ENCODE data around the gene TRPM5. TPM values are rescaled to one million over a fixed set of nuclear protein-coding genes. Genes with fewer than 3 reads are reported as not detected.

TRPM5 gene
- total RNA-seq, 2 donors from 2014 or later = 0.68 TPM; not detected in 1

DNA sequence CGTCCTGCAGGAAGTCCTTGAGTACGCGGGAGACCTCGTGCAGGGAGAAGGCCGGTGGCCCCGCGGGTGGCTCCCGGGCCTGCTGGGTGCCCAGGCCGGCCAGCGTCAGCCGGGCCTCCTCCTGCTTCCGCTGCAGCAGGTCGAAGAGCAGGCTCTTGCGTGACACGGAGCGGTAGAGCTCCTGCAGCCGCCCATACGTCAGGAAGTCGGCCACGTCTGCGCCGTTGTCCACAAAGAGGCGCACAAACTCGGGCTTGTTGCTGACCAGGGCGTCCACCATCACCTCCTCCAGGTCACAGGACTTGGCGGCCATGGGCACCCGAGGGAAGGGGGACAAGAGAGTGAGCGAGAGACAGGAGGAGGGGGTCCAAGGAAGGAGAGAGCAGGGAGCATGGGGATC lies 29.1 kb downstream of the TRPM5 start:
- DNase-seq (ENCODE audit: low spot score) = no peak
- intact Hi-C loops (cut with DNase I) = no loop called here
- H3K27ac ChIP-seq = no peak overlapping the region
- TF ChIP-seq, protein P1, sequence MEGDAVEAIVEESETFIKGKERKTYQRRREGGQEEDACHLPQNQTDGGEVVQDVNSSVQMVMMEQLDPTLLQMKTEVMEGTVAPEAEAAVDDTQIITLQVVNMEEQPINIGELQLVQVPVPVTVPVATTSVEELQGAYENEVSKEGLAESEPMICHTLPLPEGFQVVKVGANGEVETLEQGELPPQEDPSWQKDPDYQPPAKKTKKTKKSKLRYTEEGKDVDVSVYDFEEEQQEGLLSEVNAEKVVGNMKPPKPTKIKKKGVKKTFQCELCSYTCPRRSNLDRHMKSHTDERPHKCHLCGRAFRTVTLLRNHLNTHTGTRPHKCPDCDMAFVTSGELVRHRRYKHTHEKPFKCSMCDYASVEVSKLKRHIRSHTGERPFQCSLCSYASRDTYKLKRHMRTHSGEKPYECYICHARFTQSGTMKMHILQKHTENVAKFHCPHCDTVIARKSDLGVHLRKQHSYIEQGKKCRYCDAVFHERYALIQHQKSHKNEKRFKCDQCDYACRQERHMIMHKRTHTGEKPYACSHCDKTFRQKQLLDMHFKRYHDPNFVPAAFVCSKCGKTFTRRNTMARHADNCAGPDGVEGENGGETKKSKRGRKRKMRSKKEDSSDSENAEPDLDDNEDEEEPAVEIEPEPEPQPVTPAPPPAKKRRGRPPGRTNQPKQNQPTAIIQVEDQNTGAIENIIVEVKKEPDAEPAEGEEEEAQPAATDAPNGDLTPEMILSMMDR (IDR thresholded peaks at IDR 0.05) = no peak
- TF ChIP-seq POLR2A (IDR thresholded peaks at IDR 0.05) (no peak), POLR2AphosphoS5 (IDR thresholded peaks at IDR 0.05) (no peak)
- no peaks in the 10 kb centered on the region for H3K36me3 ChIP-seq
- no peak overlapping the region for H3K4me3 ChIP-seq
- H3K27me3 ChIP-seq (replicated peaks; ENCODE audit: insufficient read depth) = no peaks in the 10 kb centered on the region
- no peaks in the 10 kb centered on the region for H3K9me3 ChIP-seq
- 91% methylated on average over 28 of the region's 28 CpGs for WGBS
- no peaks in the 10 kb centered on the region for H3K4me1 ChIP-seq (replicated peaks)

DNA sequence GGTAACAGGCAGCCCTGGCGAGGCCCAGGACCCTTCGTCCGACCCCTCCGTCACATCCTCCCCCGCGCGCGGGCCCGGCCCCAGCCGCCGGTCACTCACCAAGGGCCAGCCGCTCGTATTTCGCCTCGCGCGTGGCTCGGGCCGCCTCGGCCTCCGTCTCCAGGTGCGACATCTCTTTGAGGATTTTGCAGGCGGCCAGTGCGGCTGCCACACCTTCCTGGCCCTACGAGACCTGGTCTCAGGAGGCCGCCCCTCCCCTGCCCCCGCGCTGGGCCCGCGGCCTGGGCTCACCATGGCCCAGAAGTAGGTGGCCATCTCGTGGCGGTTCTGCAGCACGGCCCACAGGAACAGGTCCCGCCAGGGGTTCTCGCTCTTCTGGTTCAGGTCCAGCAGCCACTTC lies 29.7 kb downstream of the TRPM5 start:
- TF ChIP-seq POLR2A (IDR thresholded peaks at IDR 0.05) (no peak), POLR2AphosphoS5 (IDR thresholded peaks at IDR 0.05) (no peak)
- TF ChIP-seq, protein P1 (IDR thresholded peaks at IDR 0.05) = no peak
- no peaks in the 10 kb centered on the region for H3K27me3 ChIP-seq (replicated peaks; ENCODE audit: insufficient read depth)
- WGBS = 93% methylated on average over 35 of the region's 35 CpGs
- H3K4me1 ChIP-seq (replicated peaks) = no peaks in the 10 kb centered on the region
- intact Hi-C loops (cut with DNase I) = no loop called here
- H3K36me3 ChIP-seq = no peaks in the 10 kb centered on the region
- no peak overlapping the region for H3K4me3 ChIP-seq
- H3K9me3 ChIP-seq = no peaks in the 10 kb centered on the region
- no peak for DNase-seq (ENCODE audit: low spot score)
- no peak overlapping the region for H3K27ac ChIP-seq

DNA sequence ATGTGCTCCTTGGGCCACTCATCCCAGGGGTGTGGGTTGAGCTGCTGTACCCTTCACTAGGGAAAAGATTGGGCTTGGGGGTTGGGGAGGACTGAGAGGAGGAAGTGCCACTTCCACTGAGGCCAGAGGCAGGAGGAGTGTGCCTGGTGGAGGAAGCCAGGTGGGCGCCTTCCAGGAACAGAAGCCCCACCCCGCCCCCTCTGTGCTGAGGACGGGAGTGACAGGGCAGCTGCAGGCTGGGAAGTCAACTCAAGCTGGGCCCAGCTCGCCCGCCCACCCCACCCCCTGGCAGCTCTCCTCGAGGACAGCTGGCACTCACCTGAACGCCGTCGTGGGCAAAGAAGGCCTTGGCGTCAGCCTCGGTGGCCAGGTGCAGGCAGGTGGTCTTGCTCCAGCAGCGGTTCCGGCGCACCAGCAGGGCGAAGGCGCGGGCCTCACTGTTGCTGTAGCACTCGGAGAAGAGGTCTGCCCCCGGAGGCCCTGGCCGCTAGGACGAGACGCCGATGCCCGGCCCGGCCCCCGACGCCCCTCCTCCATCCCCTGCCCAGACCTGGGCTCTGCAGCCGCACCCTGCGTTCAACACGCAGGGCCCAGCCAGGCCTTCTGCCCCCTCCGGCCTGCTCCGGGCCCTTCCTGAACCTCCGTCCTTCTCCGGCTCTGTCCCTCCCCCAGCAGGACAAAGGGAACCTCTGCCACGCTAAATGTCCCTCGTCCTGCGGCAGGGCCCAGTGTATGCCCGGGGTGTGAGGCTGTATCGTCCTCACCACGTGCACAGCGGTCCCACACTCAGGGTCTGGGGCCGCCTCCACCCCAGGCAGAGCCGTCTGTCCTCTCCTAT lies 30.4 kb downstream of the TRPM5 start:
- no peaks in the 10 kb centered on the region for H3K9me3 ChIP-seq
- H3K36me3 ChIP-seq = no peaks in the 10 kb centered on the region
- DNase-seq (ENCODE audit: low spot score) = no peak
- no peak overlapping the region for H3K4me3 ChIP-seq
- WGBS = 77% methylated on average over 43 of the region's 43 CpGs
- TF ChIP-seq POLR2A (IDR thresholded peaks at IDR 0.05) (no peak), POLR2AphosphoS5 (IDR thresholded peaks at IDR 0.05) (no peak)
- TF ChIP-seq, protein P1 (IDR thresholded peaks at IDR 0.05) = no peak
- H3K27me3 ChIP-seq (replicated peaks; ENCODE audit: insufficient read depth) = no peaks in the 10 kb centered on the region
- no peak overlapping the region for H3K27ac ChIP-seq
- intact Hi-C loops (cut with DNase I) = no loop called here
- no peaks in the 10 kb centered on the region for H3K4me1 ChIP-seq (replicated peaks)

DNA sequence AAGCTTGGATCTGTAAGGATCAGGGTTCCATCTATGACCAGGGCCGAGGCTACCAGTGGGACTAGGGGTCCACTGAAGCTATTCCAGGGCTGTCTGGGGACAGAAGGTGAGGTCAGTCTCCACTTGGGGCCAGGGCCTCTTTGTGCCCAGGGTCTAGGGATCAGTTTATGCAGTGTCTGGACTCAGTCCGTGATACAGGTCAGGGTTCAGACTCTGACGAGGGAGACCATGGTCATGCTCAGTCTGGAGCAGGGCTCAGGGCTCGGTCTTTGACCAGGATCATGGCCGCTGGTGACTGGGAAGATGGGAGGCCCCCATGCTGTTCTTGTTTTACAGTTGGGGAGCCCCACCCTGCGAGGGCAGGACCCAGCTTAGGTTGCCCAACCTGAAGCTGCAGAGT lies 32.0 kb downstream of the TRPM5 start:
- no peaks in the 10 kb centered on the region for H3K36me3 ChIP-seq
- no peaks in the 10 kb centered on the region for H3K9me3 ChIP-seq
- H3K27me3 ChIP-seq (replicated peaks; ENCODE audit: insufficient read depth) = no peaks in the 10 kb centered on the region
- WGBS = 92% methylated on average over 6 of the region's 6 CpGs
- no peak for TF ChIP-seq POLR2AphosphoS5 (IDR thresholded peaks at IDR 0.05)
- TF ChIP-seq, protein P1 (IDR thresholded peaks at IDR 0.05) = no peak
- no peak for TF ChIP-seq POLR2A (IDR thresholded peaks at IDR 0.05)
- intact Hi-C loops (cut with DNase I) = no loop called here
- no peaks in the 10 kb centered on the region for H3K4me1 ChIP-seq (replicated peaks)
- H3K4me3 ChIP-seq = no peak overlapping the region
- no peak for DNase-seq (ENCODE audit: low spot score)
- no peak overlapping the region for H3K27ac ChIP-seq

Data from prostate gland (tissue), 2 donors.